H9 (cell line): ENCODE results near the gene RNF114. TPM values are rescaled to one million over a fixed set of nuclear protein-coding genes. Genes with fewer than 3 reads are reported as not detected.

Experiments used
- DNase-seq: peaks from one replicate; pipeline ENCODE4 v3.0.0-alpha.2; 2017
- H2AFZ ChIP-seq: one replicate; pipeline ENCODE4 v1.6.1; 2013; ENCODE audit warnings: mild to moderate bottlenecking, low read length, control low read depth, moderate library complexity
- H2AK5ac ChIP-seq: 2 replicates; pipeline ENCODE4 v1.6.1; 2013; ENCODE audit warnings: low read length, control low read depth, mixed read lengths; ENCODE audit not compliant: insufficient read length
- H2BK120ac ChIP-seq: one replicate; pipeline ENCODE4 v1.6.1; 2013; ENCODE audit warnings: low read depth, mild to moderate bottlenecking, low read length, control low read depth, inconsistent platforms; ENCODE audit not compliant: poor library complexity, severe bottlenecking
- H2BK12ac ChIP-seq: 2 replicates; pipeline ENCODE4 v1.6.1; 2013; ENCODE audit warnings: low read length, control low read depth, mixed read lengths, low read depth; ENCODE audit not compliant: insufficient read length
- H2BK15ac ChIP-seq: 2 replicates; pipeline ENCODE4 v1.6.1; 2013; ENCODE audit warnings: low read depth, low read length, control low read depth
- H2BK20ac ChIP-seq: one replicate; pipeline ENCODE4 v1.6.1; 2013; ENCODE audit warnings: low read depth, mild to moderate bottlenecking, low read length, control low read depth, inconsistent platforms; ENCODE audit not compliant: poor library complexity, severe bottlenecking
- H2BK5ac ChIP-seq: 2 replicates; pipeline ENCODE4 v1.6.1; 2013; ENCODE audit warnings: low read length, control low read depth, mixed read lengths; ENCODE audit not compliant: insufficient read length
- H3K14ac ChIP-seq: 2 replicates; pipeline ENCODE4 v1.6.1; 2013; ENCODE audit warnings: low read length, control low read depth; ENCODE audit not compliant: insufficient read depth
- H3K18ac ChIP-seq: 2 replicates; pipeline ENCODE4 v1.6.1; 2013; ENCODE audit warnings: low read depth, mild to moderate bottlenecking, mixed read lengths, low read length, control low read depth; ENCODE audit not compliant: insufficient read length
- H3K23ac ChIP-seq: 2 replicates; pipeline ENCODE4 v1.6.1; 2013; ENCODE audit warnings: low read length, control low read depth, mixed read lengths, low read depth; ENCODE audit not compliant: insufficient read length
- H3K23me2 ChIP-seq: 2 replicates; pipeline ENCODE4 v1.6.1; 2013; ENCODE audit warnings: low read depth, mild to moderate bottlenecking, mixed read lengths, low read length, control low read depth; ENCODE audit not compliant: insufficient read length, poor library complexity, severe bottlenecking
- H3K27ac ChIP-seq: 2 replicates; pipeline ENCODE4 v1.5.1; 2013; ENCODE audit warnings: low read length, control low read depth, mixed read lengths, low read depth; ENCODE audit not compliant: insufficient read length
- H3K27me3 ChIP-seq: 2 replicates; pipeline ENCODE4 v1.6.1; 2013; ENCODE audit warnings: low read length, control low read depth, inconsistent platforms; ENCODE audit not compliant: insufficient read depth
- H3K4ac ChIP-seq: 2 replicates; pipeline ENCODE4 v1.6.1; 2013; ENCODE audit warnings: low read depth, mild to moderate bottlenecking, control low read depth, inconsistent platforms, low read length, moderate library complexity
- H3K4me1 ChIP-seq: 2 replicates; pipeline ENCODE4 v1.6.1; 2013; ENCODE audit warnings: low read length, control low read depth, inconsistent platforms; ENCODE audit not compliant: insufficient read depth
- H3K4me2 ChIP-seq: 2 replicates; pipeline ENCODE4 v1.6.1; 2013; ENCODE audit warnings: low read length, control low read depth, mixed read lengths; ENCODE audit not compliant: insufficient read length, insufficient read depth
- H3K56ac ChIP-seq: 2 replicates; pipeline ENCODE4 v1.6.1; 2013; ENCODE audit warnings: low read depth, mild to moderate bottlenecking, mixed read lengths, low read length, control low read depth; ENCODE audit not compliant: insufficient read length
- H3K79me1 ChIP-seq: 2 replicates; pipeline ENCODE4 v1.6.1; 2013; ENCODE audit warnings: low read depth, mild to moderate bottlenecking, moderate library complexity, low read length, control low read depth, inconsistent platforms; ENCODE audit not compliant: insufficient read depth, poor library complexity, severe bottlenecking
- H3K79me2 ChIP-seq: 2 replicates; pipeline ENCODE4 v1.6.1; 2013; ENCODE audit warnings: low read length, control low read depth, inconsistent platforms; ENCODE audit not compliant: insufficient read depth
- H3K9ac ChIP-seq: 2 replicates; pipeline ENCODE4 v1.6.1; 2013; ENCODE audit warnings: low read length, control low read depth, mixed read lengths; ENCODE audit not compliant: insufficient read length; ENCODE audit errors: extremely low read depth
- H3K9me3 ChIP-seq: one replicate; pipeline ENCODE4 v1.6.1; 2013; ENCODE audit warnings: low read depth, low read length, inconsistent platforms; ENCODE audit not compliant: control insufficient read depth
- H3T11ph ChIP-seq: one replicate; pipeline ENCODE4 v1.6.1; 2013; ENCODE audit warnings: mild to moderate bottlenecking, low read length, control low read depth, inconsistent platforms
- H4K20me1 ChIP-seq: one replicate; pipeline ENCODE4 v1.6.1; 2013; ENCODE audit not compliant: control insufficient read depth, insufficient read length, insufficient read depth
- H4K5ac ChIP-seq: 2 replicates; pipeline ENCODE4 v1.6.1; 2013; ENCODE audit warnings: low read depth, mild to moderate bottlenecking, mixed read lengths, low read length, control low read depth; ENCODE audit not compliant: insufficient read length
- H4K8ac ChIP-seq: replicated peaks from 2 replicates; pipeline ENCODE4 v1.6.1; 2013; ENCODE audit warnings: low read length, control low read depth, mixed read lengths, low read depth; ENCODE audit not compliant: insufficient read length
- H4K91ac ChIP-seq: 2 replicates; pipeline ENCODE4 v1.6.1; 2013; ENCODE audit warnings: low read depth, mild to moderate bottlenecking, moderate library complexity, mixed read lengths, low read length, control low read depth; ENCODE audit not compliant: insufficient read length
- H3K27ac Mint-ChIP-seq, 3 experiments: 2 replicates in 2 of 3; 3 replicates in 1 of 3; pipeline ENCODE4 v1.8.0; 2020 to 2021; ENCODE audit warnings: mixed read lengths in 3 of 3, mild to moderate bottlenecking in 1 of 3, moderate library complexity in 1 of 3
- H3K27me3 Mint-ChIP-seq: 2 replicates; pipeline ENCODE4 v1.8.0; 2021; ENCODE audit warnings: low read depth, mild to moderate bottlenecking, moderate library complexity, mixed read lengths
- H3K36me3 Mint-ChIP-seq, 3 experiments: 2 replicates in 2 of 3; 3 replicates in 1 of 3; pipeline ENCODE4 v1.8.0; 2020 to 2021; ENCODE audit warnings: low read depth in 3 of 3, mixed read lengths in 3 of 3; ENCODE audit not compliant: insufficient read depth in 1 of 3
- H3K4me1 Mint-ChIP-seq, 2 experiments: 2 replicates each; pipeline ENCODE4 v1.8.0; 2020; ENCODE audit warnings: mixed read lengths in 2 of 2
- H3K4me3 Mint-ChIP-seq, 2 experiments: 2 replicates in 1 of 2; 3 replicates in 1 of 2; pipeline ENCODE4 v1.8.0; 2020 to 2021; ENCODE audit warnings: mild to moderate bottlenecking in 2 of 2, mixed read lengths in 2 of 2, moderate library complexity in 1 of 2
- H3K9me3 Mint-ChIP-seq, 2 experiments: 2 replicates in 1 of 2; 3 replicates in 1 of 2; pipeline ENCODE4 v1.8.0; 2020; ENCODE audit warnings: mild to moderate bottlenecking in 2 of 2, mixed read lengths in 2 of 2, moderate library complexity in 1 of 2
- WGBS: extraction: QIAGEN DNeasy Blood & Tissue Kit; methylation state at CpG from one replicate; pipeline ENCODE4 v1.1.7; 2013; ENCODE audit warnings: missing lambda C conversion rate, low lambda C conversion rate, mixed read lengths; ENCODE audit not compliant: insufficient read length; ENCODE audit errors: extremely low coverage; 5-methylcytosine and 5-hydroxymethylcytosine counted together
- total RNA-seq: library from RNA; stranded (reverse); gene quantifications from 2 replicates; pipeline ENCODE4 v1.2.1, GENCODE V29; 2021
- TF ChIP-seq, protein P1 (sequence below): fragments of 200-600 bp; sonication (generic); conservative IDR thresholded peaks from 3 replicates; pipeline ENCODE4 v1.8.0; 2021; ENCODE audit warnings: antibody characterized with exemption, mild to moderate bottlenecking

RNF114 gene
- total RNA-seq, 1 experiment from 2014 or later = 75.5 TPM

DNA sequence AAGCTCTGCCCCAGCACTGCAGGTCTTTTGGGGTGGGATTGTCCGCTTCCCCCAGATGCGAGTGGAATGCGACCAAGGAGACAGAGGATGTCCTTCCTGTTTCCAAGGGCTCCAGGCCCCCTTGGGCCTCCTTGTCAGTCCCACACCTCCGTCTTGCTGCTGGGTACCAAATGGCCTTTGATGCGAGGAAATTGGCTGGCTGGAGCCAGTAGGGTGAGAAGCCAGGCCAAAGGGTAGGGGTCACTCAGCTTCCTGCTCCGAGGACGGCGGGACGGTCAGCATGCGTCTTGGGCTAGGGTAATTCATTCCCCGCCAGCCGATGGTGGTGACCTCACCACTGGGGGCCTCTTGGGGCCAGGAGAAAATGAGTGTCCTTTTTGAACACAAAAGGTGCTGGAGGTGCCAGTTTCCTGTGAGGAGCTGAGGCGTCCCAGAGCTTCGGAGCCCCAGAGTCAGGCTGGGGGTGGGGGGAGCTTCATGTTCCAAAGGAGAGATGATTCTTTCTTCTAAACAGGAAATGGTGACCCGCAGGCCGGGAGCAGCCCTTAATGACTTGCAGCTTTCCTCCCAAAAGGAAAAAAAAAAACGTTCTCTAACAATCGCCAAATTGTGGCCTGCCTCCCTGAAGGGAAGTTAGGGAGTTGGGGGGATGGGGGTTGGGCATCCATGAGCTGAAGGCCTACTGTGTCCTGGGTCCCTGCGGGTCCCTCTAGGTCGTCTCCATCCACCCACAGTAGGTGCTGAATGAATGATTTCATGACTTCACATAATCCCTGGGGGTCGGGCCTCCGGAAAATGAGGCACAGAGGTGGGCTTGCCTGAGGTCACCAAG, 53.3 kb downstream of the RNF114 start:
- H4K20me1 ChIP-seq = peaks cover 2% of the 10 kb centered on the region
- no peak overlapping the region for H3K9ac ChIP-seq
- no peak overlapping the region for H4K8ac ChIP-seq
- no peak overlapping the region for H3K23ac ChIP-seq
- no peak overlapping the region for H2BK15ac ChIP-seq
- no peaks in the 10 kb centered on the region for H3K9me3 Mint-ChIP-seq
- no peak overlapping the region for H3K4me2 ChIP-seq
- H3K56ac ChIP-seq = no peak overlapping the region
- peak overlapping the region; percentile 4 to 78 (median 39) for H3K27ac Mint-ChIP-seq
- H3K4me3 Mint-ChIP-seq = peak overlapping the region in 1 of 2 experiments; percentile 43; a peak in 2 of 5 replicates
- TF ChIP-seq, protein P1, sequence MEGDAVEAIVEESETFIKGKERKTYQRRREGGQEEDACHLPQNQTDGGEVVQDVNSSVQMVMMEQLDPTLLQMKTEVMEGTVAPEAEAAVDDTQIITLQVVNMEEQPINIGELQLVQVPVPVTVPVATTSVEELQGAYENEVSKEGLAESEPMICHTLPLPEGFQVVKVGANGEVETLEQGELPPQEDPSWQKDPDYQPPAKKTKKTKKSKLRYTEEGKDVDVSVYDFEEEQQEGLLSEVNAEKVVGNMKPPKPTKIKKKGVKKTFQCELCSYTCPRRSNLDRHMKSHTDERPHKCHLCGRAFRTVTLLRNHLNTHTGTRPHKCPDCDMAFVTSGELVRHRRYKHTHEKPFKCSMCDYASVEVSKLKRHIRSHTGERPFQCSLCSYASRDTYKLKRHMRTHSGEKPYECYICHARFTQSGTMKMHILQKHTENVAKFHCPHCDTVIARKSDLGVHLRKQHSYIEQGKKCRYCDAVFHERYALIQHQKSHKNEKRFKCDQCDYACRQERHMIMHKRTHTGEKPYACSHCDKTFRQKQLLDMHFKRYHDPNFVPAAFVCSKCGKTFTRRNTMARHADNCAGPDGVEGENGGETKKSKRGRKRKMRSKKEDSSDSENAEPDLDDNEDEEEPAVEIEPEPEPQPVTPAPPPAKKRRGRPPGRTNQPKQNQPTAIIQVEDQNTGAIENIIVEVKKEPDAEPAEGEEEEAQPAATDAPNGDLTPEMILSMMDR = no peak
- H4K91ac ChIP-seq = no peak overlapping the region
- no peaks in the 10 kb centered on the region; the same call in 1 of the 2 replicates for H3K27me3 Mint-ChIP-seq
- H3K27ac ChIP-seq = no peak overlapping the region
- H2AFZ ChIP-seq = no peak overlapping the region
- H3K4ac ChIP-seq = no peak overlapping the region
- no peak overlapping the region for H3T11ph ChIP-seq
- no peaks in the 10 kb centered on the region for H3K27me3 ChIP-seq
- H3K4me1 ChIP-seq = peaks cover 14% of the 10 kb centered on the region
- H3K14ac ChIP-seq = 0 out of 2 replicates have a peak overlapping the region, but pooled peaks have one; percentile 6
- peaks cover 59 to 79% of the 10 kb centered on the region in 2 experiments for H3K4me1 Mint-ChIP-seq
- no peak overlapping the region for H4K5ac ChIP-seq
- H3K9me3 ChIP-seq = no peaks in the 10 kb centered on the region
- H2AK5ac ChIP-seq = no peak overlapping the region
- no peak overlapping the region for H2BK5ac ChIP-seq
- H3K79me2 ChIP-seq = no peaks in the 10 kb centered on the region; the same call in 1 of the 2 replicates
- peak overlapping the region; percentile 3 for H2BK12ac ChIP-seq
- peak overlapping the region; percentile 63 for H3K18ac ChIP-seq
- no CpG with 5 or more reads among the region's 22 CpGs for WGBS
- no peaks in the 10 kb centered on the region for H3K23me2 ChIP-seq
- no peak overlapping the region for H2BK20ac ChIP-seq
- peaks cover 11 to 28% (median 22%) of the 10 kb centered on the region in 3 experiments; a peak in 6 of 7 replicates for H3K36me3 Mint-ChIP-seq
- DNase-seq = no peak
- H2BK120ac ChIP-seq = no peak overlapping the region
- no peaks in the 10 kb centered on the region for H3K79me1 ChIP-seq
